ENCODE results near the gene VWA5B1. TPM values are rescaled to one million over a fixed set of nuclear protein-coding genes. Genes with fewer than 3 reads are reported as not detected.

VWA5B1 gene
- total RNA-seq, 4 donors from 2014 or later, result not detected

GRCh38 chr1:20323613-20323920, 32.9 kb downstream of the VWA5B1 start:
- no peak for TF ChIP-seq CTCF (IDR thresholded peaks at IDR 0.05; ENCODE audit: low read depth)

GRCh38 chr1:20324704-20325406, 34.2 kb downstream of the VWA5B1 start:
- no peak for TF ChIP-seq CTCF (IDR thresholded peaks at IDR 0.05; ENCODE audit: low read depth)

- no peak for TF ChIP-seq CTCF (IDR thresholded peaks at IDR 0.05; ENCODE audit: low read depth)
These were observed 34.8 kb downstream of the VWA5B1 start for GRCh38 chr1:20325407-20325843.

- TF ChIP-seq CTCF (IDR thresholded peaks at IDR 0.05; ENCODE audit: low read depth), result no peak
These were observed 35.3 kb downstream of the VWA5B1 start for GRCh38 chr1:20325844-20326420.

GRCh38 chr1:20327467-20327866, 36.8 kb downstream of the VWA5B1 start:
- TF ChIP-seq CTCF (IDR thresholded peaks at IDR 0.05; ENCODE audit: low read depth), result no peak

- TF ChIP-seq CTCF (IDR thresholded peaks at IDR 0.05; ENCODE audit: low read depth), result no peak
These were observed 37.5 kb downstream of the VWA5B1 start for GRCh38 chr1:20328201-20328600.

- no peak for TF ChIP-seq CTCF (IDR thresholded peaks at IDR 0.05; ENCODE audit: low read depth)
These were observed 39.3 kb downstream of the VWA5B1 start for GRCh38 chr1:20329793-20330542.
